Activated CD8-positive, alpha-beta memory T cell treated with anti-CD3 and anti-CD28 coated beads for 1 hour (primary cell): ENCODE results near the gene CHURC1.

Source experiments
- DNase-seq, 2 donors: peaks; one replicate each; pipeline ENCODE4 v3.0.0-alpha.2; 2020; ENCODE audit warnings: low read depth in 1 of 2; ENCODE audit errors: extremely low read depth in 1 of 2

Gene CHURC1

DNA sequence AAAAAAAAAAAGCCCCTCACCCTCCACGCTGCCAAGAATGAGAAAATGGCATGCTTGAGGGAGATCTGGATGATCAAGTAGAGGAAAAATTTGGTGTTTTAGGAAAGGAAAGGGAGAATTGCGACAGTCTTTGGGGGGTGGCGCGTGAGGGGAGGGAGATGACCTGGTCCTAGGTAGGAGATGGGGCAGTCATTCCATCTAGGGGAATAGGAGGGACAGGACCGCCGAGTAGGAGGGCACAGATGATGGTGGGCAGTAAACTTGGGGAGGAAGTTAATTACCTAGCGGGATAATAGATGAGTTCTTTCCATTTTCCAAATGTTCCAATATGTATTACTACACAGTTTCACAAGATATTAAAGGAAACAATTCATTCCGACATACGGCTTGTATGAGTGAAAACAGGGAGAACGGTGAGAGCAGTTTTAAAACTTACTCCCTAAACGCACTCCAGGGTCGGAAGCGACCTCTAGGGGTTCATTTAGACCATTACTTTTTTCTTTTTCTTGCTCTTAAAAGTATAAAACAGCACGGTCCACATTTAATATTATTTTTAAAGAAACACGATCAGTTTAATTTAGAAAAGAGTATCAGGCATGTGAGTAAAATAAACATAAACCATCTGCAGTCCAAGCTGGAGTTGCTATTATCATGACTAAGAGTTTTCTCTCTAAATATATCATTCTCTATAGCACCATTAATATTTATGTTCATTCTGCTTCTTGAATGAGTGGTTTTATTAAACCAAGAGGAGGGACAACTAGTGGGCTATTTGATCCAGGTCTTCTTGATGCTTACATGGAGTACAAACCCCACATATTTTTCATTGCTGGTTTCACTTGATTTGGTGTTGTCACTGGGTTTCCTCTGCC, 69.4 kb downstream of the CHURC1 start:
- no peak for DNase-seq
